ENCODE measurements around the gene S1PR4.

Gene S1PR4

DNA sequence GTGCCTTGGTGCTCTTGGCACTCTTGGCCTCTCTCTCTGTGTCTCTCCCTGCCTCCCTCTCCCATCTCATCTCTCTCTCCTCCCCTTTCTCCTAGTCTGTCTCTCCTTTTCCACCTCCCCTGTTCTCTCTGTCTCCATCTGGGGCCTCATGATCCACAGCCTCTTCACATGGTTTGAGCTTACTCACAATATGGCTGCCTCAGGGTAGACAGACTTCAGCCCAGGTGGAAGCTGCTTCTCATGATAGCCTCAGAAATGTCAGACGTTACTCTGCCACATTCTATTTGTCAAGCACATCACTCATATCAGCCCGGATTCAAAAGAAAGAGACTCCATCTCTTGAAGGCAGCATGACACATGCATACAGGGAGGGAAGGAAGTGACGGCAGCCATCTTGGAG, 18.4 kb upstream of the S1PR4 start:
- TF ChIP-seq, protein P1, sequence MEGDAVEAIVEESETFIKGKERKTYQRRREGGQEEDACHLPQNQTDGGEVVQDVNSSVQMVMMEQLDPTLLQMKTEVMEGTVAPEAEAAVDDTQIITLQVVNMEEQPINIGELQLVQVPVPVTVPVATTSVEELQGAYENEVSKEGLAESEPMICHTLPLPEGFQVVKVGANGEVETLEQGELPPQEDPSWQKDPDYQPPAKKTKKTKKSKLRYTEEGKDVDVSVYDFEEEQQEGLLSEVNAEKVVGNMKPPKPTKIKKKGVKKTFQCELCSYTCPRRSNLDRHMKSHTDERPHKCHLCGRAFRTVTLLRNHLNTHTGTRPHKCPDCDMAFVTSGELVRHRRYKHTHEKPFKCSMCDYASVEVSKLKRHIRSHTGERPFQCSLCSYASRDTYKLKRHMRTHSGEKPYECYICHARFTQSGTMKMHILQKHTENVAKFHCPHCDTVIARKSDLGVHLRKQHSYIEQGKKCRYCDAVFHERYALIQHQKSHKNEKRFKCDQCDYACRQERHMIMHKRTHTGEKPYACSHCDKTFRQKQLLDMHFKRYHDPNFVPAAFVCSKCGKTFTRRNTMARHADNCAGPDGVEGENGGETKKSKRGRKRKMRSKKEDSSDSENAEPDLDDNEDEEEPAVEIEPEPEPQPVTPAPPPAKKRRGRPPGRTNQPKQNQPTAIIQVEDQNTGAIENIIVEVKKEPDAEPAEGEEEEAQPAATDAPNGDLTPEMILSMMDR (IDR thresholded peaks at IDR 0.05; ENCODE audit: insufficient read depth, low read length, poor library complexity, severe bottlenecking): no peak
- no peak for DNase-seq (ENCODE audit: extremely low read depth, insufficient read length)
- H3K27me3 ChIP-seq (replicated peaks; ENCODE audit: control insufficient read depth, insufficient read depth, low read length): no peaks in the 10 kb centered on the region
- H3K4me3 ChIP-seq (replicated peaks; ENCODE audit: low read depth, low read length): no peak overlapping the region
- peaks cover 5% of the 10 kb centered on the region for H3K36me3 ChIP-seq (ENCODE audit: control insufficient read depth, insufficient read depth, low read length)

DNA sequence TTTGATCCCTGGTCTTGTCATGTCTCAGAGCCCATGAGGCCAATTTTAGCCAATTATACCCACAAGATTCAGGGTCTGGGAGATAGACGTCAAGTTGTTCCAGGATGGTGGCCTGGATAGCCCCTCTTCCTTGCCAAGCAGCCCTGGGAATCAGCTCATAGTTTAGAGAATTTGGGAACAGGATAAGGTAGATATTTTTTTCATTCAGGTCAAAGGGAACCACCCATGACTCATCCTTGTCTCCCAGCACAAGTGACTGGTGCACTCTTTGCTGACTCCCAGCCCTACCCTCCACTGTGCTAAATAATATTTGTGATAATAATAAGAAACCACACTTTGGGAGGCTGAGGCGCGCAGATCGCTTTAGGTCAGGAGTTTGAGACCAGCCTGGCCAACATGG, 17.1 kb upstream of the S1PR4 start:
- Histone ChIP-seq H3K27me3 (replicated peaks; ENCODE audit: control insufficient read depth, insufficient read depth, low read length) (no peaks in the 10 kb centered on the region), H3K4me3 (replicated peaks; ENCODE audit: low read depth, low read length) (no peak overlapping the region), H3K36me3 (ENCODE audit: control insufficient read depth, insufficient read depth, low read length) (peaks cover 2% of the 10 kb centered on the region)
- TF ChIP-seq, protein P1 (IDR thresholded peaks at IDR 0.05; ENCODE audit: insufficient read depth, low read length, poor library complexity, severe bottlenecking): no peak
- DNase-seq (ENCODE audit: extremely low read depth, insufficient read length): no peak

DNA sequence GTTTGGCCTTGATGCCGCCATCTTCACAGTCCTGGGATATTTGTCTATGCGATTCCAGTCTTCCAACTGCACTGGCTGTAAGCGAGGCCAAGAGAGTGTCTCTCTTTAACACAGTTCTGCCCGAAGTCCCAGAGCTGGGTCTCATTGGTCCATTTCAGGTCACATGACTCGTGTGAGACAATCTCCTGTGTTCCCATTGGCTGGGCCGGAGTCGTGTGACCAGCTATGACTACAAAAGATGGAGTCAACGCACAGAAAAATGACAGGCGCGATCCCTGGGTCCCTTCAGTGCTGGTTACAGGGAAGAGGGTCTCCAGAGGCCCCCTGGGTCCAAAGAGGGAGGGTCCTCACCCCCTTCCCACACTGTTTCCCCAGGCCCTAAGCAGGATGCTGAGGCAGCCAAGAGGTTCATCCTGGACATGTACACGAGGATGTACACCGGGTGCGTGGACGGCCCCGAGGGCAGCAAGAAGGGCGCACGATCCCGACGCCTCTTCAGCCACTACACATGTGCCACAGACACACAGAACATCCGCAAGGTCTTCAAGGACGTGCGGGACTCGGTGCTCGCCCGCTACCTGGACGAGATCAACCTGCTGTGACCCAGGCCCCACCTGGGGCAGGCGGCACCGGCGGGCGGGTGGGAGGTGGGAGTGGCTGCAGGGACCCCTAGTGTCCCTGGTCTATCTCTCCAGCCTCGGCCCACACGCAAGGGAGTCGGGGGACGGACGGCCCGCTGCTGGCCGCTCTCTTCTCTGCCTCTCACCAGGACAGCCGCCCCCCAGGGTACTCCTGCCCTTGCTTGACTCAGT, 15.9 kb upstream of the S1PR4 start:
- Histone ChIP-seq H3K27me3 (replicated peaks; ENCODE audit: control insufficient read depth, insufficient read depth, low read length) (no peaks in the 10 kb centered on the region), H3K4me3 (replicated peaks; ENCODE audit: low read depth, low read length) (no peak overlapping the region), H3K36me3 (ENCODE audit: control insufficient read depth, insufficient read depth, low read length) (peaks cover 2% of the 10 kb centered on the region)
- DNase-seq (ENCODE audit: extremely low read depth, insufficient read length): no peak
- TF ChIP-seq, protein P1 (IDR thresholded peaks at IDR 0.05; ENCODE audit: insufficient read depth, low read length, poor library complexity, severe bottlenecking): no peak

DNA sequence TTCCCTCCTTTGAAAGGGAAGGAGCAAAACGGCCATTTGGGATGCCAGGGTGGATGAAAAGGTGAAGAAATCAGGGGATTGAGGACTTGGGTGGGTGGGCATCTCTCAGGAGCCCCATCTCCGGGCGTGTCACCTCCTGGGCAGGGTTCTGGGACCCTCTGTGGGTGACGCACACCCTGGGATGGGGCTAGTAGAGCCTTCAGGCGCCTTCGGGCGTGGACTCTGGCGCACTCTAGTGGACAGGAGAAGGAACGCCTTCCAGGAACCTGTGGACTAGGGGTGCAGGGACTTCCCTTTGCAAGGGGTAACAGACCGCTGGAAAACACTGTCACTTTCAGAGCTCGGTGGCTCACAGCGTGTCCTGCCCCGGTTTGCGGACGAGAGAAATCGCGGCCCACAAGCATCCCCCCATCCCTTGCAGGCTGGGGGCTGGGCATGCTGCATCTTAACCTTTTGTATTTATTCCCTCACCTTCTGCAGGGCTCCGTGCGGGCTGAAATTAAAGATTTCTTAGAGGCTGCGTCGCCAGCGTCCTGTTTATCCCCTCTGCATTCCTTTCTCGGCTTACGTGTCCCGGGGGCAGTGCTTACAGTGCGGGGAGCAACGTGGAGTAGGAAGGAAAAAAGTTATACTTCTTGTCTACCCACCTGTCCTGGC, 15.2 kb upstream of the S1PR4 start:
- Histone ChIP-seq H3K4me3 (replicated peaks; ENCODE audit: low read depth, low read length) (no peak overlapping the region), H3K36me3 (ENCODE audit: control insufficient read depth, insufficient read depth, low read length) (peaks cover 2% of the 10 kb centered on the region), H3K27me3 (replicated peaks; ENCODE audit: control insufficient read depth, insufficient read depth, low read length) (no peaks in the 10 kb centered on the region)
- no peak for DNase-seq (ENCODE audit: extremely low read depth, insufficient read length)
- TF ChIP-seq, protein P1 (IDR thresholded peaks at IDR 0.05; ENCODE audit: insufficient read depth, low read length, poor library complexity, severe bottlenecking): peak; percentile 97

DNA sequence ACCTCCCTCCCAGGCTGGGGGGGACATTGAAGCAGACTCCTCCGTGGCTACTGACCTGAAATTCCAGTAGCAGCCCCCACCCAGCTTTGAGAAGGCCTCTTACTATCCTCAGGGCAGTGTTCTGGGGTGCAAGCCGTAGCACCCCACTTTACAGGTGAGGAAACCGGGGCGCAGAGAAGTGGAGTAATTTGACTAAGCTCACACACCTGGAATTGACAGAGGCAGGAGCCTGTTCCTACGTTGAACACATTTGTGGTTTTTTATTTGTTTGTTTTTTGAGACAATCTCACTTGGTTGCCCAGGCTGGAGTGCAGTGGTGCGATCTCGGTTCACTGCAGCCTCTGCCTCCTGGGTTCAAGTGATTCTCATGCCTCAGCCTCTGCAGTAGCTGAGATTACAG, 14.6 kb upstream of the S1PR4 start:
- TF ChIP-seq, protein P1 (IDR thresholded peaks at IDR 0.05; ENCODE audit: insufficient read depth, low read length, poor library complexity, severe bottlenecking): no peak
- H3K36me3 ChIP-seq (ENCODE audit: control insufficient read depth, insufficient read depth, low read length): peaks cover 2% of the 10 kb centered on the region

More for the DNA sequence above, 14.6 kb upstream of the S1PR4 start:
- no peak overlapping the region for H3K4me3 ChIP-seq (replicated peaks; ENCODE audit: low read depth, low read length)
- H3K27me3 ChIP-seq (replicated peaks; ENCODE audit: control insufficient read depth, insufficient read depth, low read length): no peaks in the 10 kb centered on the region
- no peak for DNase-seq (ENCODE audit: extremely low read depth, insufficient read length)
